ENCODE data around the gene NLGN4Y.

- no peak for TF ChIP-seq EZH2 (IDR thresholded peaks at IDR 0.05; ENCODE audit: low read length, unreplicated experiment)
- TF ChIP-seq, protein P1, sequence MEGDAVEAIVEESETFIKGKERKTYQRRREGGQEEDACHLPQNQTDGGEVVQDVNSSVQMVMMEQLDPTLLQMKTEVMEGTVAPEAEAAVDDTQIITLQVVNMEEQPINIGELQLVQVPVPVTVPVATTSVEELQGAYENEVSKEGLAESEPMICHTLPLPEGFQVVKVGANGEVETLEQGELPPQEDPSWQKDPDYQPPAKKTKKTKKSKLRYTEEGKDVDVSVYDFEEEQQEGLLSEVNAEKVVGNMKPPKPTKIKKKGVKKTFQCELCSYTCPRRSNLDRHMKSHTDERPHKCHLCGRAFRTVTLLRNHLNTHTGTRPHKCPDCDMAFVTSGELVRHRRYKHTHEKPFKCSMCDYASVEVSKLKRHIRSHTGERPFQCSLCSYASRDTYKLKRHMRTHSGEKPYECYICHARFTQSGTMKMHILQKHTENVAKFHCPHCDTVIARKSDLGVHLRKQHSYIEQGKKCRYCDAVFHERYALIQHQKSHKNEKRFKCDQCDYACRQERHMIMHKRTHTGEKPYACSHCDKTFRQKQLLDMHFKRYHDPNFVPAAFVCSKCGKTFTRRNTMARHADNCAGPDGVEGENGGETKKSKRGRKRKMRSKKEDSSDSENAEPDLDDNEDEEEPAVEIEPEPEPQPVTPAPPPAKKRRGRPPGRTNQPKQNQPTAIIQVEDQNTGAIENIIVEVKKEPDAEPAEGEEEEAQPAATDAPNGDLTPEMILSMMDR (conservative IDR thresholded peaks at IDR 0.05; ENCODE audit: low read depth, low read length), result no peak
- no peak for TF ChIP-seq EZH2phosphoT487 (IDR thresholded peaks at IDR 0.05; ENCODE audit: borderline replicate concordance, low read length)
Measured at GRCh38 chrY:14755571-14755970, 231.2 kb downstream of the NLGN4Y start.
